MM.1S (cell line): ENCODE results near the gene WDR31.
"Not testable (repeated sequence)": the region's sequence is repeated elsewhere in the genome, so short reads cannot be mapped to it uniquely, and the experiment has no call there.

Source experiments
- DNase-seq: peaks from one replicate; pipeline ENCODE4 v3.0.0-alpha.2; 2015
- H2AFZ ChIP-seq: fragments of 300-600 bp; sonication (generic); 2 replicates; pipeline ENCODE4 v1.6.0; 2016; ENCODE audit warnings: antibody characterized with exemption, low read length
- H3F3A ChIP-seq: fragments of 300-600 bp; sonication (generic); 2 replicates; pipeline ENCODE4 v1.6.1; 2016; ENCODE audit warnings: mild to moderate bottlenecking, antibody characterized with exemption, low read length, moderate library complexity, mixed read lengths; ENCODE audit not compliant: insufficient read depth
- H3K27ac ChIP-seq: fragments of 300-600 bp; sonication (generic); 2 replicates; pipeline ENCODE4 v1.5.1; 2016; ENCODE audit warnings: mild to moderate bottlenecking, low read length
- H3K27me3 ChIP-seq: fragments of 300-600 bp; sonication (generic); replicated peaks from 2 replicates; pipeline ENCODE4 v1.6.0; 2016; ENCODE audit warnings: low read length; ENCODE audit not compliant: insufficient read depth
- H3K36me3 ChIP-seq: fragments of 300-600 bp; sonication (generic); replicated peaks from 2 replicates; pipeline ENCODE4 v1.6.1; 2016; ENCODE audit warnings: mild to moderate bottlenecking, low read length, mixed read lengths; ENCODE audit not compliant: insufficient read depth
- H3K4me1 ChIP-seq: fragments of 300-600 bp; sonication (generic); 2 replicates; pipeline ENCODE4 v1.6.1; 2016; ENCODE audit warnings: low read length, mixed read lengths
- H3K4me2 ChIP-seq: fragments of 300-600 bp; sonication (generic); 2 replicates; pipeline ENCODE4 v1.6.0; 2016; ENCODE audit warnings: low read depth, low read length
- H3K4me3 ChIP-seq: fragments of 300-600 bp; sonication (generic); 2 replicates; pipeline ENCODE4 v1.5.1; 2016; ENCODE audit warnings: low read length, mixed read lengths
- H3K79me2 ChIP-seq: fragments of 300-600 bp; sonication (generic); 2 replicates; pipeline ENCODE4 v1.6.1; 2016; ENCODE audit warnings: mixed run types, low read length, mixed read lengths
- H3K9ac ChIP-seq: fragments of 300-600 bp; sonication (generic); 2 replicates; pipeline ENCODE4 v1.6.1; 2016; ENCODE audit warnings: low read length, mixed read lengths
- H3K9me2 ChIP-seq: fragments of 300-600 bp; sonication (generic); replicated peaks from 2 replicates; pipeline ENCODE4 v1.6.1; 2016; ENCODE audit warnings: mild to moderate bottlenecking, low read length, mixed read lengths; ENCODE audit not compliant: insufficient read depth
- H3K9me3 ChIP-seq: fragments of 300-600 bp; sonication (generic); replicated peaks from 2 replicates; pipeline ENCODE4 v1.6.1; 2016; ENCODE audit warnings: mild to moderate bottlenecking, low read length, mixed read lengths; ENCODE audit not compliant: insufficient read depth
- H4K20me1 ChIP-seq: fragments of 300-600 bp; sonication (generic); 2 replicates; pipeline ENCODE4 v1.6.1; 2016; ENCODE audit warnings: mild to moderate bottlenecking, low read length, moderate library complexity, mixed read lengths; ENCODE audit not compliant: insufficient read depth
- CTCF ChIP-seq: fragments of 300-600 bp; sonication (generic); IDR thresholded peaks from 2 replicates; pipeline ENCODE4 v1.5.1; 2016; ENCODE audit warnings: antibody characterized with exemption, low read length, mixed read lengths
- EZH2 ChIP-seq: fragments of 300-600 bp; sonication (generic); optimal IDR thresholded peaks from 2 replicates; pipeline ENCODE3; 2017; ENCODE audit warnings: low read depth, mild to moderate bottlenecking, antibody characterized with exemption, low read length, mixed read lengths
- EZH2phosphoT487 ChIP-seq: fragments of 300-600 bp; sonication (generic); IDR thresholded peaks from 2 replicates; pipeline ENCODE4 v1.6.1; 2018; ENCODE audit warnings: antibody characterized with exemption, low read length

Gene WDR31

GRCh38 chr9:113368982-113369854 lies 29.1 kb upstream of the WDR31 start:
- Histone ChIP-seq H3K36me3 (no peaks in the 10 kb centered on the region), H3K27me3 (no peaks in the 10 kb centered on the region), H3K79me2 (peaks cover 8% of the 10 kb centered on the region; the same call in 1 of the 2 replicates), H3K4me1 (peaks cover 15% of the 10 kb centered on the region), H3K4me2 (no peak overlapping the region), H3K9ac (no peak overlapping the region), H3K9me2 (no peaks in the 10 kb centered on the region), H2AFZ (no peak overlapping the region), H3K9me3 (no peaks in the 10 kb centered on the region), H3K27ac (no peak overlapping the region), H4K20me1 (no peaks in the 10 kb centered on the region), H3K4me3 (no peak overlapping the region), H3F3A (peaks cover 9% of the 10 kb centered on the region; the same call in 1 of the 2 replicates)
- TF ChIP-seq EZH2phosphoT487: no peak
- TF ChIP-seq CTCF: no peak
- no peak for TF ChIP-seq EZH2
- no peak for DNase-seq

GRCh38 chr9:113368348-113368981 lies 28.4 kb upstream of the WDR31 start:
- Histone ChIP-seq H3K4me2 (no peak overlapping the region), H3K4me3 (no peak overlapping the region), H3K27ac (no peak overlapping the region), H3K36me3 (no peaks in the 10 kb centered on the region), H3K9me2 (no peaks in the 10 kb centered on the region), H2AFZ (no peak overlapping the region), H3K9ac (no peak overlapping the region), H3K79me2 (0 out of 2 replicates have a peak, but pooled peaks cover under 1% of the 10 kb centered on the region), H3K4me1 (peaks cover 11% of the 10 kb centered on the region), H3F3A (peaks cover 9% of the 10 kb centered on the region; the same call in 1 of the 2 replicates), H3K9me3 (no peaks in the 10 kb centered on the region), H3K27me3 (no peaks in the 10 kb centered on the region), H4K20me1 (no peaks in the 10 kb centered on the region)
- no peak for TF ChIP-seq EZH2phosphoT487
- no peak for TF ChIP-seq EZH2
- no peak for TF ChIP-seq CTCF
- no peak for DNase-seq

GRCh38 chr9:113365652-113366051 lies 25.6 kb upstream of the WDR31 start:
- not testable (repeated sequence) for H2AFZ ChIP-seq

More at GRCh38 chr9:113365652-113366051, 25.6 kb upstream of the WDR31 start:
- H3K79me2 ChIP-seq, H3F3A ChIP-seq, H3K36me3 ChIP-seq, H3K9me3 ChIP-seq, H3K9ac ChIP-seq, H3K4me2 ChIP-seq, H3K9me2 ChIP-seq, DNase-seq, H3K4me1 ChIP-seq, H3K4me3 ChIP-seq, H3K27ac ChIP-seq, H4K20me1 ChIP-seq, H3K27me3 ChIP-seq: not testable (repeated sequence)
